HPDE6-E6E7 (cell line): Measurements from ENCODE around the gene SLC22A4.

Experiments used
- DNase-seq: peaks from one replicate; pipeline ENCODE4 v3.0.0; 2011; ENCODE audit warnings: missing footprints; ENCODE audit errors: extremely low spot score

SLC22A4 gene

GRCh38 chr5:132262882-132263547 is 31.2 kb upstream of the SLC22A4 start:
- DNase-seq = no peak

- DNase-seq = no peak
These were observed 30.5 kb upstream of the SLC22A4 start for GRCh38 chr5:132263548-132264261.

- no peak for DNase-seq
These were observed 29.5 kb upstream of the SLC22A4 start for GRCh38 chr5:132264546-132265335.

GRCh38 chr5:132265336-132266030 is 28.7 kb upstream of the SLC22A4 start:
- peak; percentile 95 for DNase-seq

- DNase-seq = no peak
These were observed 28.0 kb upstream of the SLC22A4 start for GRCh38 chr5:132266031-132266835.

- DNase-seq = no peak
These were observed 27.4 kb upstream of the SLC22A4 start for GRCh38 chr5:132266836-132267160.

- DNase-seq = no peak
These were observed 26.9 kb upstream of the SLC22A4 start for GRCh38 chr5:132267166-132267739.

- no peak for DNase-seq
These were observed 26.0 kb upstream of the SLC22A4 start for GRCh38 chr5:132267931-132268768.

GRCh38 chr5:132268769-132269551 is 25.2 kb upstream of the SLC22A4 start:
- no peak for DNase-seq

GRCh38 chr5:132269635-132270334 is 24.4 kb upstream of the SLC22A4 start:
- no peak for DNase-seq

- DNase-seq = no peak
These were observed 23.9 kb upstream of the SLC22A4 start for GRCh38 chr5:132270335-132270665.

- DNase-seq = no peak
These were observed 23.5 kb upstream of the SLC22A4 start for GRCh38 chr5:132270706-132271105.

GRCh38 chr5:132271251-132272246 is 22.6 kb upstream of the SLC22A4 start:
- DNase-seq = no peak

- no peak for DNase-seq
These were observed 21.6 kb upstream of the SLC22A4 start for GRCh38 chr5:132272311-132273210.

GRCh38 chr5:132273631-132274030 is 20.6 kb upstream of the SLC22A4 start:
- DNase-seq = no peak

- no peak for DNase-seq
These were observed 20.0 kb upstream of the SLC22A4 start for GRCh38 chr5:132274050-132274792.
